Right atrium auricular region (tissue), 2 donors: ENCODE measurements around the gene KMT2A. TPM values are rescaled to one million over a fixed set of nuclear protein-coding genes. Genes with fewer than 3 reads are reported as not detected.

Source experiments
- DNase-seq: peaks from one replicate; pipeline ENCODE4 v3.0.0-alpha.2; 2019; ENCODE audit warnings: low spot score
- H3K27ac ChIP-seq, 2 donors: fragments of 200-600 bp; sonication (generic); 1 replicate in 1 of 2; 2 replicates in 1 of 2; pipeline ENCODE4 v1.5.1; 2016 to 2019
- H3K27me3 ChIP-seq, 2 donors: fragments of 200-600 bp; sonication (generic); one replicate each; pipeline versions ENCODE4 v1.5.1 to v1.6.0; 2017 to 2019
- H3K36me3 ChIP-seq: fragments of 200-600 bp; sonication (generic); one replicate; pipeline ENCODE4 v1.5.1; 2016
- H3K4me1 ChIP-seq, 2 donors: fragments of 200-600 bp; sonication (generic); one replicate each; pipeline versions ENCODE4 v1.5.1 to v1.6.0; 2017 to 2019
- H3K4me3 ChIP-seq, 2 donors: fragments of 200-600 bp; sonication (generic); 1 replicate in 1 of 2; 2 replicates in 1 of 2; pipeline ENCODE4 v1.5.1; 2017 to 2019; ENCODE audit warnings: mild to moderate bottlenecking in 1 of 2, moderate library complexity in 1 of 2
- H3K9me3 ChIP-seq, 2 donors: fragments of 200-600 bp; sonication (generic); one replicate each; pipeline ENCODE4 v1.5.1; 2019
- total RNA-seq, 2 donors: library from RNA; depleted of rRNA; stranded (reverse); fragments of >200 nt; gene quantifications; one replicate each; pipeline ENCODE4 v1.1.0, GENCODE V29; 2016
- TF ChIP-seq, protein P1 (sequence below), 2 donors: fragments of 200-600 bp; sonication (generic); IDR thresholded peaks; one replicate each; pipeline ENCODE4 v1.5.1; 2019; ENCODE audit warnings: antibody characterized with exemption in 2 of 2

The KMT2A gene
- total RNA-seq, 2 donors from 2014 or later: 28.1 to 41.7 TPM

DNA sequence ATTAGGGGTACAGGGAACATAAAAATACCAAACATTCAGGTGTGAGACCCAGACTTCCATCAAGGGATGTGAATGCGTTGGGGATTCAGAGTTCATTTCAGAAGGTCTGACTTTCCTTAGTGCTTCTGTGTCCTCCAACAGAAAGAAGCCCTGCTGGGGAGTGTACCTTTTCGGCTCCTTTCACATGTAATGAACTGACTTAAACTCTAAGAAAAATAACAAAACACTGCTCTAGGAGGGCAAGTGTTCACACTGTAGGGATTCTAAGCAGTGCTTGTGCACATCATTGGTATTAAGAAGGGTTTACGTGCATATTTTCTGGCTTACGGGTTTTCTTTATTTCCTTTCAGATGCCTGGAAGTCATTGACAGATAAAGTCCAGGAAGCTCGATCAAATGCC is 75.3 kb downstream of the KMT2A start:
- Histone ChIP-seq H3K36me3 (peaks cover 94% of the 10 kb centered on the region), H3K9me3 (no peaks in the 10 kb centered on the region)
- TF ChIP-seq, protein P1, sequence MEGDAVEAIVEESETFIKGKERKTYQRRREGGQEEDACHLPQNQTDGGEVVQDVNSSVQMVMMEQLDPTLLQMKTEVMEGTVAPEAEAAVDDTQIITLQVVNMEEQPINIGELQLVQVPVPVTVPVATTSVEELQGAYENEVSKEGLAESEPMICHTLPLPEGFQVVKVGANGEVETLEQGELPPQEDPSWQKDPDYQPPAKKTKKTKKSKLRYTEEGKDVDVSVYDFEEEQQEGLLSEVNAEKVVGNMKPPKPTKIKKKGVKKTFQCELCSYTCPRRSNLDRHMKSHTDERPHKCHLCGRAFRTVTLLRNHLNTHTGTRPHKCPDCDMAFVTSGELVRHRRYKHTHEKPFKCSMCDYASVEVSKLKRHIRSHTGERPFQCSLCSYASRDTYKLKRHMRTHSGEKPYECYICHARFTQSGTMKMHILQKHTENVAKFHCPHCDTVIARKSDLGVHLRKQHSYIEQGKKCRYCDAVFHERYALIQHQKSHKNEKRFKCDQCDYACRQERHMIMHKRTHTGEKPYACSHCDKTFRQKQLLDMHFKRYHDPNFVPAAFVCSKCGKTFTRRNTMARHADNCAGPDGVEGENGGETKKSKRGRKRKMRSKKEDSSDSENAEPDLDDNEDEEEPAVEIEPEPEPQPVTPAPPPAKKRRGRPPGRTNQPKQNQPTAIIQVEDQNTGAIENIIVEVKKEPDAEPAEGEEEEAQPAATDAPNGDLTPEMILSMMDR (IDR thresholded peaks at IDR 0.05): no peak

DNA sequence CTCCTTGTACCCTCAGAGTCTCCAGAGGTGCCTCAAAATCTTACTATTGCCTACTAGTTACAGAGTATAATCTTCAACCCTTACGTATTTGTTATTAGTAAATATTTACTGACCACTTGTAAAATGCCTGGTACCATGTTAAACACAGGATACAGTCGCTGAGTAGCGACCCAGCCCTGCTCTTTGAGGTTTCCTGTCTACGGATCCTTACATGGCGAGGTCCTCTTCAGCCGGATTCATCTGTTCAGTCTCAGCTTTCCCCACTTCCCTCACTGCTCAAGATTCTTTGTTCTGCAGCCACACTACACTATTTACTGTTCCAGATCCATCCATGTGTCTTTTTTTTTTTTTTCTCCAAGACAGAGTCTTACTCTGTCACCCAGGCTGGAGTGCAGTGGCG is 77.8 kb downstream of the KMT2A start:
- H3K36me3 ChIP-seq: peaks cover 82% of the 10 kb centered on the region
- no peak overlapping the region for H3K4me3 ChIP-seq
- TF ChIP-seq, protein P1 (IDR thresholded peaks at IDR 0.05): no peak

More for the DNA sequence above, 75.3 kb downstream of the KMT2A start:
- no peak overlapping the region for H3K27ac ChIP-seq
- peaks cover 0 to 6% of the 10 kb centered on the region in 2 donors for H3K4me1 ChIP-seq
- no peak for DNase-seq
- H3K27me3 ChIP-seq: no peaks in the 10 kb centered on the region
- no peak overlapping the region for H3K4me3 ChIP-seq

DNA sequence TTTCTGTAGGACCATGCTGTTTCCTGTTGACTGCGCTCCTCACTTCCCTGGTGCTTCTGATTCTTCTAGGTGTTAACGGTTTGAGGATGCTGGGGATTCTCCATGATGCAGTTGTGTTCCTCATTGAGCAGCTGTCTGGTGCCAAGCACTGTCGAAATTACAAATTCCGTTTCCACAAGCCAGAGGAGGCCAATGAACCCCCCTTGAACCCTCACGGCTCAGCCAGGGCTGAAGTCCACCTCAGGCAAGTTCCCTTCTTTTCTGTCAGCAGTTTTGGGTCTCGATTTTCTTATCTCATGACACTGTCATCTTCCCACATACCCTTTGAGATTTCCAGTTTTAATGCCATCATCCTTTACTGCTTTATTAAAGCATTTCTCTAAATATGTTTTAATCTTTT is 83.3 kb downstream of the KMT2A start:
- DNase-seq: no peak
- H3K4me1 ChIP-seq: peaks cover 0 to 16% of the 10 kb centered on the region in 2 donors
- no peaks in the 10 kb centered on the region for H3K9me3 ChIP-seq
- H3K27me3 ChIP-seq: no peaks in the 10 kb centered on the region
- H3K4me3 ChIP-seq: no peak overlapping the region
- H3K36me3 ChIP-seq: peaks cover 66% of the 10 kb centered on the region
- TF ChIP-seq, protein P1 (IDR thresholded peaks at IDR 0.05): no peak
- no peak overlapping the region for H3K27ac ChIP-seq

More for the DNA sequence above, 77.8 kb downstream of the KMT2A start:
- H3K27ac ChIP-seq: no peak overlapping the region
- H3K27me3 ChIP-seq: no peaks in the 10 kb centered on the region
- DNase-seq: no peak
- no peaks in the 10 kb centered on the region for H3K9me3 ChIP-seq
- no peaks in the 10 kb centered on the region for H3K4me1 ChIP-seq

DNA sequence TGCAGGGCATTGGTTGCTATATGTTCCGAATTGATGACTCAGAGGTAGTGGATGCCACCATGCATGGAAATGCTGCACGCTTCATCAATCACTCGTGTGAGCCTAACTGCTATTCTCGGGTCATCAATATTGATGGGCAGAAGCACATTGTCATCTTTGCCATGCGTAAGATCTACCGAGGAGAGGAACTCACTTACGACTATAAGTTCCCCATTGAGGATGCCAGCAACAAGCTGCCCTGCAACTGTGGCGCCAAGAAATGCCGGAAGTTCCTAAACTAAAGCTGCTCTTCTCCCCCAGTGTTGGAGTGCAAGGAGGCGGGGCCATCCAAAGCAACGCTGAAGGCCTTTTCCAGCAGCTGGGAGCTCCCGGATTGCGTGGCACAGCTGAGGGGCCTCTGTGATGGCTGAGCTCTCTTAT is 85.6 kb downstream of the KMT2A start:
- Histone ChIP-seq H3K27me3 (no peaks in the 10 kb centered on the region), H3K27ac (peak overlapping the region in 1 of 2 donors; percentile 42), H3K9me3 (no peaks in the 10 kb centered on the region), H3K36me3 (peaks cover 44% of the 10 kb centered on the region), H3K4me3 (no peak overlapping the region), H3K4me1 (peaks cover 0 to 23% of the 10 kb centered on the region in 2 donors)
- no peak for DNase-seq
- TF ChIP-seq, protein P1 (IDR thresholded peaks at IDR 0.05): no peak

DNA sequence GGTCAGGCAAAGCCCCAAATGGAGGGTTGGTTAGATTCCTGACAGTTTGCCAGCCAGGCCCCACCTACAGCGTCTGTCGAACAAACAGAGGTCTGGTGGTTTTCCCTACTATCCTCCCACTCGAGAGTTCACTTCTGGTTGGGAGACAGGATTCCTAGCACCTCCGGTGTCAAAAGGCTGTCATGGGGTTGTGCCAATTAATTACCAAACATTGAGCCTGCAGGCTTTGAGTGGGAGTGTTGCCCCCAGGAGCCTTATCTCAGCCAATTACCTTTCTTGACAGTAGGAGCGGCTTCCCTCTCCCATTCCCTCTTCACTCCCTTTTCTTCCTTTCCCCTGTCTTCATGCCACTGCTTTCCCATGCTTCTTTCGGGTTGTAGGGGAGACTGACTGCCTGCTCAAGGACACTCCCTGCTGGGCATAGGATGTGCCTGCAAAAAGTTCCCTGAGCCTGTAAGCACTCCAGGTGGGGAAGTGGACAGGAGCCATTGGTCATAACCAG is 86.3 kb downstream of the KMT2A start:
- H3K4me3 ChIP-seq: no peak overlapping the region
- no peak for DNase-seq
- H3K27ac ChIP-seq: peak overlapping the region in 1 of 2 donors; percentile 42
- TF ChIP-seq, protein P1 (IDR thresholded peaks at IDR 0.05): peak in 1 of 2 donors; percentile 50
- no peaks in the 10 kb centered on the region for H3K27me3 ChIP-seq
- peaks cover 39% of the 10 kb centered on the region for H3K36me3 ChIP-seq
- H3K9me3 ChIP-seq: no peaks in the 10 kb centered on the region
- peaks cover 0 to 23% of the 10 kb centered on the region in 2 donors for H3K4me1 ChIP-seq

DNA sequence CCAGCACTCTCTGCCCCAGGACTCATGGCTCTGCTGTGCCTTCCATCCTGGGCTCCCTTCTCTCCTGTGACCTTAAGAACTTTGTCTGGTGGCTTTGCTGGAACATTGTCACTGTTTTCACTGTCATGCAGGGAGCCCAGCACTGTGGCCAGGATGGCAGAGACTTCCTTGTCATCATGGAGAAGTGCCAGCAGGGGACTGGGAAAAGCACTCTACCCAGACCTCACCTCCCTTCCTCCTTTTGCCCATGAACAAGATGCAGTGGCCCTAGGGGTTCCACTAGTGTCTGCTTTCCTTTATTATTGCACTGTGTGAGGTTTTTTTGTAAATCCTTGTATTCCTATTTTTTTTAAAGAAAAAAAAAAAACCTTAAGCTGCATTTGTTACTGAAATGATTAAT is 88.1 kb downstream of the KMT2A start:
- Histone ChIP-seq H3K27ac (no peak overlapping the region), H3K4me3 (no peak overlapping the region), H3K9me3 (no peaks in the 10 kb centered on the region), H3K27me3 (no peaks in the 10 kb centered on the region), H3K36me3 (peaks cover 34% of the 10 kb centered on the region), H3K4me1 (peaks cover 0 to 25% of the 10 kb centered on the region in 2 donors)
- TF ChIP-seq, protein P1 (IDR thresholded peaks at IDR 0.05): no peak
- no peak for DNase-seq
